Adrenal gland (tissue), 5 donors: ENCODE data around the gene HDAC11.

Experiments used
- CTCF ChIP-seq, 6 experiments: fragments of 450-650 bp in 4 of 6; fragments of 200-600 bp in 2 of 6; sonication (generic) in 1 of 6; IDR thresholded peaks; 1 replicate in 5 of 6; 2 replicates in 1 of 6; pipeline versions ENCODE4 v1.5.1 to v1.8.0; 2016 to 2021; ENCODE audit warnings: antibody characterized with exemption in 6 of 6, mild to moderate bottlenecking in 2 of 6, moderate library complexity in 1 of 6
- POLR2A ChIP-seq, 2 donors: fragments of 450-650 bp; IDR thresholded peaks; one replicate each; pipeline ENCODE4 v1.6.1; 2017; ENCODE audit warnings: antibody characterized with exemption in 2 of 2, mild to moderate bottlenecking in 2 of 2, moderate library complexity in 1 of 2
- donor health status: DM: no; HTN: no; CAD: no.

- TF ChIP-seq CTCF (IDR thresholded peaks at IDR 0.05) (no peak), POLR2A (IDR thresholded peaks at IDR 0.05) (no peak)
Observed at GRCh38 chr3:13549623-13550422, 69.7 kb downstream of the HDAC11 start.
